NOMO-1 (cell line): ENCODE data around the gene SLC22A12.
"Not testable (repeated sequence)": the region's sequence is repeated elsewhere in the genome, so short reads cannot be mapped to it uniquely, and the experiment has no call there.

Experiments used
- DNase-seq, 2 experiments: peaks; one replicate each; lab custom pipeline; 2025; ENCODE audit not compliant: unreplicated experiment in 2 of 2; lab: John Stamatoyannopoulos, UW

Gene SLC22A12

DNA sequence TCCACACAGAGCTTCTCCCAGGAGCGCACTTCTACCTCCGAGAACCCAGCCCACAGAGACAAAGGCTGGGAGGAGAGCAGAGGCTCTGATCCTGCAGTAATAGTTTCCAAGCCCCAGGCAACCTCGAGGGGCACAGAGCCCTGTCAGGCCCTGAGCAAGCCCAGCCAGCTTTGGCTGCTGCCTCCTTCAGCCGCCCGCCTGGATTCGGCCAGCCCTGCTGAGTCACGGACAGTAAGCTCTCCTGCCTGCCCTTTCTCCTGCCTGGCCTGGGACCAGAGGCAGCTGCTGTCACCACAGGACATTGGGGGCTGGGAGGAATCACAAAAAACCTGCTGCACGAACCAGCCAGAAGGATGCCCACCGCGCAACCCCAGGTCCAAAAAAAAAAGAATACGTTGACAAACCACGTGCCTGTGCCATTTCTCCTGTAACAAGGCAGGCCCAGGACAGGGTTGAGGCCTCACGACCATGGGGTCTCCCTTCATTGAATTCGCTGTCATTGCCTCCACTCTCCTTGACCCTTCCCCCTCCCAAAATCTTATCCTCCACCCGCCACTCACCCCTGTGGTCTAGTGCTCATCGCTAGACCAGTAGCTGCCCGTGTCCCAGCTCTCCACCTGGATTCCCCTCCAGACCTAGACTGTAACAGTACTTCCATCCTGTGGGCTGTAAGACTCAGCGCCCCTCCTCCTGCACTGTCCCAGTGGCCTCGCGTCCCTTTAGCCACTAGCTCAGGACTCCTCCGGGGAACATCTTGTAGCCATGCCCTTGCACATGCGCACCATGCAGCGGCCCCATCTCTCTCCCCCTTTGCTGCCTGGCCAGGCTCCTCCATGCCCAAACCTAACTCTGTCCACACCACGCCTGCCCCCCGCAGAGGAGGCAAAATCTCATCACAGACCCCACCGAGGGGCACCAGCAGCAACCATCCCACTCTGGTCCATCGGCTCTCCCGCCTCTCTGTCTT lies 7.4 kb upstream of the SLC22A12 start:
- no peak for DNase-seq

DNA sequence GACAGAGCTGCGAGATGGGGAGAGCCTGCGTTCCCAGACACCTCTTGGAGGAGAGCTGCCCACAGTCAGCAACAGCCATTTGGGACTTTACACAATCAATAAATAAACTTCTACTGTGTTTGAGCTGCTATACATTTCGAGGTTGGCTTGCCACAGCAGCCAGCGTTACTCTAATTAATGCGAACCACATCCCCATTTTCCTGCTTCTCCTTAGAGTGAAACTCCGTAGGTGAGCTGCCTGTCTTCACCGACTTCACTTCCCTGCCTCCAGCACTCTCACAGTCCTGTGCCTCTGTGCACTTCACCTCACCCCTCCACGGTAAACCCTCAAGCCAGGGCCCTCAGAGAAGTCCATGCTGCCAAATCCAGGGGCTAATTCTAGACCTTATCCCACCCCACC lies 5.9 kb upstream of the SLC22A12 start:
- DNase-seq: peak; percentile 16 to 35

GRCh38 chr11:64586366-64586765 lies 4.7 kb upstream of the SLC22A12 start:
- no peak for DNase-seq

GRCh38 chr11:64588701-64589100 lies 2.3 kb upstream of the SLC22A12 start:
- no peak for DNase-seq

- DNase-seq: no peak
These were observed 525 bp downstream of the SLC22A12 start for GRCh38 chr11:64591257-64592233.

DNA sequence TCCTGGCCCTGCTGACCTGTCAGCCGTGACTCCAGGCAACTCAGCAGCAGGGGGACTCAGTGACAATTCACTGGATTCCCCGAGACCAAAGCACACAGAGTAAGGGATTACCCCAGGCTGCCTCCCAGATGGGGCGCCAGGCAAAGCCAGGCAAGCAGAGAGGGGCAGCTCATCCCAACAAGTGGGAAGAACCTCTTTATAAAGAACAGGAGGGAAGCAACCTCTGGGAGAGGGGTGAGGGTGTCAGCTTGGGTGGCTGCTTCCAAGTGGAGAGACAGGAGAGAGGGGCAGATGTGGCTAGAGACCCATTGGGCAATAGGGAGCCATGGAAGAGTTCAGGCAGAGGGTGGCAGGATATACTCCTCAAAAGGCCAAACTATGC lies 1.2 kb downstream of the SLC22A12 start:
- DNase-seq: no peak

- DNase-seq: no peak
These were observed 1.6 kb downstream of the SLC22A12 start for GRCh38 chr11:64592656-64593055.

- DNase-seq: no peak
These were observed 2.4 kb downstream of the SLC22A12 start for GRCh38 chr11:64593156-64594105.

DNA sequence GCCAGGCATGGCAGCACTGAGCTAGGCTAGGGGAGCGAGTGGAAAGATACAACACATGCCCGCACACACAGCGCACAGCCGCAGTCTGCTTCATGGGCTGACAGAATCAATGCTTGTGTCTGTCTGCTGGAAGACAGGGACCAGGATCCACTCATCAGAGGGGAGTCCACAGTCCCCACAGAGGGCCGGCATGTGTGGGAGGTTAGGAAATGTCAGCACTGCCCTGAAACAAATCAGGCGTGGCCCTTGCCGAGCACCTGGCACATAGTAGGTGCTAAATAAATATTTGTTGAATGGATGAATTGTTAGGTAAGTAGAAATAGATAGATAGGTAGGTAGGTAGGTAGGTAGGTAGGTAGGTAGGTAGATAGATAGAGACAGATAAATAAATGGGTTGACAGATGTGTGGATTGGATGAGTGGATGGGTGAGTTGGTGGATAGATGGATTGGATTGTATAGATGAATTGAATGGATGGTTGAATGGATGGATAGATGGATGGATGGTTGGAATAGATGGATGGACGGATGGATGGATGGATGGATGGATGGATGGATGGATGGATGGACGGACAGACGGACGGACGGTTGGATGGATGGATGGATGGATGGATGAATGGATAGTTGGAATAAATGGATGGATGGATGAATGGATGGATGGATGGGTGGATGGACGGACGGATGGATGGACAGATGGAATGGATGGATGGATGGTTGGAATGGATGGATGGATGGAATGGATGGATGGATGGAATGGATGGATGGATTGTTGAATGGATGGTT lies 3.3 kb downstream of the SLC22A12 start:
- no peak for DNase-seq

DNA sequence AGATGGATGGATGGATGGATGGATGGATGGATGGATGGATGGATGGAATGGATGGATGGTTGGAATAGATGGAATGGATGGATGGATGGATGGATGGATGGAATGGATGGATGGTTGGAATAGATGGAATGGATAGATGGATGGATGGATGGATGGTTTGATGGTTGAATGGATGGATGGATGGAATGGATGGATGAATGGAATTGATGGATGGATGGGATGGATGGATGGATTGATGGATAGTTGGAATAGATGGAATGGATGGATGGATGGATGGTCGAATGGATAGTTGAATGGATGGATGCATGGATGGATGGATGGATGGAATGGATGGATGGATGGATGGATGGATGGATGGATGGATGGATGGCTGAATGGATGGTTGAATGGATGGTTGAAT lies 4.9 kb downstream of the SLC22A12 start:
- DNase-seq: not testable (repeated sequence)

- DNase-seq: no peak
These were observed 6.7 kb downstream of the SLC22A12 start for GRCh38 chr11:64597671-64598101.

DNA sequence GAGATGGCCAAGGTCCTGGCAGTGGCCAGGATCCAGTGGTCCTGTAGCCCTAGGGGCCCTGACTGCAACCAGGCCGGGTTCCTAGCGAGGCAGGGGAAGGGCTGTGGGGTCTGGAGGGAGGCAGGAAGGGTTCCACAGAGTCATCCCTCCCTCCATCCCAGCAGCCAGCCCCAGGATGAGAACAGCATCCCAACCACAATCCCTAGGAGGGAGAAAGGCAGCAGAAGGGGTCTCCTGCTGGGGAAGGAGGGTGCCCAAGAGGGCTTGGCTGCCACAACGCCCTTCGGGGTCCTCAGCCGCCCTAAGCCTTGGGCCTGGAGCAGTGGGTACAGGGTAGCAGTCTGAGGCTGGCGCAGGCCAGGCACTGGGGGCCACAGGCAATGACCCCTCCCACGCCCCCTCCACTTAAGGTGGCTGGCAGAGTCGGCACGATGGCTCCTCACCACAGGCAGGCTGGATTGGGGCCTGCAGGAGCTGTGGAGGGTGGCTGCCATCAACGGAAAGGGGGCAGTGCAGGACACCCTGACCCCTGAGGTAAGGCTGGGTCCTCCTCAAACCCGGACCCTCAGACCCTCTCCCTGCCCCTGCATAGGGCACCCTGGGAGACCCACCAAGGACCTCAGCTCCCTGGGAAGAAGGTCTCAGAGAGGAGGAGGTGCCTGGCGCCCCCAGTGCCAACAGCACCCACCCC lies 7.2 kb downstream of the SLC22A12 start:
- DNase-seq: no peak

- no peak for DNase-seq
These were observed 8.0 kb downstream of the SLC22A12 start for GRCh38 chr11:64598797-64599697.

- DNase-seq: no peak
These were observed 8.7 kb downstream of the SLC22A12 start for GRCh38 chr11:64599698-64600211.

- no peak for DNase-seq
These were observed 9.4 kb downstream of the SLC22A12 start for GRCh38 chr11:64600281-64600992.

DNA sequence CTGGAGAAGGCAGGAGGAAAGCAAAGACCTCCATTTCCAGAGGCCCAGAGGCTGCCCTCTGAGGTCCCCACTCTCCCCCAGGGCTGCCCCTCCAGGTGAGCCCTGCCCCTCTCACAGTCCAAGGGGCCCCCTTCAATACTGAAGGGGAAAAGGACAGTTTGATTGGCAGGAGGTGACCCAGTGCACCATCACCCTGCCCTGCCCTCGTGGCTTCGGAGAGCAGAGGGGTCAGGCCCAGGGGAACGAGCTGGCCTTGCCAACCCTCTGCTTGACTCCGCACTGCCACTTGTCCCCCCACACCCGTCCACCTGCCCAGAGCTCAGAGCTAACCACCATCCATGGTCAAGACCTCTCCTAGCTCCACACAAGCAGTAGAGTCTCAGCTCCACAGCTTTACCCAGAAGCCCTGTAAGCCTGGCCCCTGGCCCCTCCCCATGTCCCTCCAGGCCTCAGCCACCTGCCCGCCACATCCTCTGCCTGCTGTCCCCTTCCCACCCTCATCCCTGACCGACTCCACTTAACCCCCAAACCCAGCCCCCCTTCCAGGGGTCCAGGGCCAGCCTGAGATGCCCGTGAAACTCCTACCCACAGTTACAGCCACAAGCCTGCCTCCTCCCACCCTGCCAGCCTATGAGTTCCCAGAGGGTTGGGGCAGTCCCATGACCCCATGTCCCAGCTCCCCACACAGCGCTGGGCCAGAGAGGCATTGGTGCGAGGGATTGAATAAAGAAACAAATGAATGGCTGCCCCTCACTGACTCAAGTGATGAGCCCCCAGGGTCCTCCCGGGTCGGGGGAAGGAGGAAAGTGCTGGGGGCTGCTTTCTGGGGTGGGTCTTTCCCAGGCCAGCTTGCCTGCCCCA lies 10.8 kb downstream of the SLC22A12 start:
- DNase-seq: no peak
